Stimulated activated CD8-positive, alpha-beta memory T cell treated with anti-CD3 and anti-CD28 coated beads, Interleukin-15, amount 100 ng/mL, for 4 hours (primary cell): ENCODE measurements around the gene SLC22A25.
"Not testable (repeated sequence)": the region's sequence is repeated elsewhere in the genome, so short reads cannot be mapped to it uniquely, and the experiment has no call there.

Source experiments
- DNase-seq, 2 donors: peaks; one replicate each; pipeline ENCODE4 v3.0.0-alpha.2; 2020; ENCODE audit warnings: low read depth in 2 of 2

SLC22A25 gene

GRCh38 chr11:63243533-63243932 lies at the start of gene SLC22A25:
Gene SLC22A25, minus strand, starts transcription at chr11:63243599. Its CDS starts 13,947 bp downstream, at chr11:63229652.
- DNase-seq: no peak

- DNase-seq: no peak
These were observed 46.9 kb upstream of the SLC22A25 start for GRCh38 chr11:63290285-63290684.

- DNase-seq: no peak
These were observed 46.3 kb upstream of the SLC22A25 start for GRCh38 chr11:63289658-63290057.

- no peak for DNase-seq
These were observed 39.2 kb upstream of the SLC22A25 start for GRCh38 chr11:63282579-63282978.

- no peak for DNase-seq
These were observed 37.5 kb upstream of the SLC22A25 start for GRCh38 chr11:63280920-63281319.

GRCh38 chr11:63277345-63277943 lies 34.0 kb upstream of the SLC22A25 start:
- DNase-seq: no peak

- DNase-seq: no peak
These were observed 31.4 kb upstream of the SLC22A25 start for GRCh38 chr11:63274776-63275175.

- no peak for DNase-seq
These were observed 30.3 kb upstream of the SLC22A25 start for GRCh38 chr11:63273685-63274084.

GRCh38 chr11:63262547-63262946 lies 19.1 kb upstream of the SLC22A25 start:
- DNase-seq: no peak

GRCh38 chr11:63251312-63251711 lies 7.9 kb upstream of the SLC22A25 start:
- no peak for DNase-seq

- no peak for DNase-seq
These were observed 7.0 kb upstream of the SLC22A25 start for GRCh38 chr11:63250162-63251050.

- no peak for DNase-seq
These were observed 5.6 kb upstream of the SLC22A25 start for GRCh38 chr11:63248966-63249365.

GRCh38 chr11:63247237-63248002 lies 4.0 kb upstream of the SLC22A25 start:
- not testable (repeated sequence) for DNase-seq

- no peak for DNase-seq
These were observed 2.6 kb upstream of the SLC22A25 start for GRCh38 chr11:63246045-63246444.

GRCh38 chr11:63244862-63245261 lies 1.5 kb upstream of the SLC22A25 start:
- no peak for DNase-seq

- DNase-seq: no peak
These were observed 1.2 kb downstream of the SLC22A25 start for GRCh38 chr11:63242089-63242781.

- no peak for DNase-seq
These were observed 2.5 kb downstream of the SLC22A25 start for GRCh38 chr11:63240791-63241379.

- no peak for DNase-seq
These were observed 3.3 kb downstream of the SLC22A25 start for GRCh38 chr11:63240098-63240497.

GRCh38 chr11:63239254-63239653 lies 4.1 kb downstream of the SLC22A25 start:
- DNase-seq: no peak

GRCh38 chr11:63237413-63237812 lies 6.0 kb downstream of the SLC22A25 start:
- no peak for DNase-seq
